ENCODE results near the gene ABHD8.

GRCh38 chr19:17281391-17282304, 21.6 kb downstream of the ABHD8 start, which contains the start of gene ANKLE1:
- no peak for TF ChIP-seq EZH2phosphoT487 (IDR thresholded peaks at IDR 0.05; ENCODE audit: insufficient read depth, low read depth)
- no peak for TF ChIP-seq EZH2 (IDR thresholded peaks at IDR 0.05; ENCODE audit: insufficient read depth, poor library complexity, severe bottlenecking)

Data from GM23248 (cell line).